Muscle layer of colon (tissue), 2 donors: ENCODE measurements around the gene TTC9B.

Source experiments
- H3K27ac ChIP-seq: one replicate; pipeline ENCODE4 v1.7.0; 2013; ENCODE audit warnings: low read depth, mild to moderate bottlenecking, low read length, moderate library complexity
- H3K27me3 ChIP-seq, 2 donors: one replicate each; pipeline ENCODE4 v1.7.0; 2013; ENCODE audit warnings: low read length in 2 of 2, mild to moderate bottlenecking in 2 of 2; ENCODE audit not compliant: insufficient read depth in 2 of 2, control insufficient read depth in 1 of 2
- H3K36me3 ChIP-seq: one replicate; pipeline ENCODE4 v1.7.0; 2013; ENCODE audit warnings: mild to moderate bottlenecking, low read length; ENCODE audit not compliant: insufficient read depth
- H3K4me1 ChIP-seq: one replicate; pipeline ENCODE4 v1.7.0; 2013; ENCODE audit warnings: mild to moderate bottlenecking, low read length; ENCODE audit not compliant: insufficient read depth
- H3K4me3 ChIP-seq, 2 donors: one replicate each; pipeline ENCODE4 v1.7.0; 2013; ENCODE audit warnings: low read length in 2 of 2, low read depth in 1 of 2, mild to moderate bottlenecking in 1 of 2, moderate library complexity in 1 of 2
- H3K9ac ChIP-seq: one replicate; pipeline ENCODE4 v1.7.0; 2013; ENCODE audit warnings: low read length
- H3K9me3 ChIP-seq: one replicate; pipeline ENCODE4 v1.7.0; 2013; ENCODE audit warnings: mild to moderate bottlenecking, low read length
- donor health status: abdominal sarcoma.
- donor health status: Adenocarcinoma of cecum.

TTC9B gene

DNA sequence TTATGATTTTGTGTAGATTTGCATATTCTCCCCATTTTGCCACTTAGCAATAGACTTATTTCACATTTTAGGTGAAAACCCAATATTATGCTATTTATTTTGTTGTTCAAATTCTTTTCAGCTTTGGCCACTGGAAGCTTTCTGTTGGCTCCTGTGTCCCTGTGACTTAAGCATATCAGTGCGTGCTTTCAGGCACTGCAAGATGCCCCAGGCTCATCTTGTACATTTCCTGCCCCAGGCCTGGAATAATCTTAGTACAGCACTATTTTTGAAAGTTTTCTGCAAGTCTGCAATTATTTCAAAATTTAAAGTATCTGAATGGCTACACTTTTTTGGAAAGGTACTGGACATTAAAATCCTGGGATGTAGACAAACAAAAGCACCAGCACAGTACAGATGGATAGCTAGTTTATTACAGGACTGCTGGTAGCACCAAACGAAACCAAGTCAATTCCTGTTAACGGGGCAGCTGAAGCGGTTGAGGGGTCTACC, 11.8 kb upstream of the TTC9B start:
- Histone ChIP-seq H3K4me3 (no peak overlapping the region), H3K27me3 (peaks cover 8 to 19% of the 10 kb centered on the region in 2 donors), H3K36me3 (peaks cover 11% of the 10 kb centered on the region), H3K9ac (no peak overlapping the region), H3K27ac (no peak overlapping the region), H3K9me3 (no peaks in the 10 kb centered on the region), H3K4me1 (peaks cover 11% of the 10 kb centered on the region)

DNA sequence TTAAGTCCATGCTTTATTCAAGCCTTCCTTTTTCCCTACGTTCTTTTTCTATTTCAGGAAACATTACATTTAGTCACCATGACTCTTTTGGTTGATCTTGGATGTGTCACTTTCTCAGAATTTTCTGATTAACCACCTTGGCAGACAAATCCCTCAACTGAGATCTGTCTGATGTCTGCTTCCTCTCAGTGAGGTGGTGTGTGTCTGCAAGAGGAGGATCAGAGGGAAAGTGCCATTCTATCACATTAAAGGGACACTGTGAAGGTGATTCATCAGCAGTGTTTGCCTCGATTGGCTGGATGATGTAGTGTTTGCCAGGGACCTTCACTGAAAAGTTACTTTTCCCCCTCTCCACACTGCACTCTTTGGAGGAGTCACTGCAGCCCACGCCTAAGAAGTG, 11.3 kb upstream of the TTC9B start:
- no peak overlapping the region for H3K9ac ChIP-seq
- peaks cover 6% of the 10 kb centered on the region for H3K36me3 ChIP-seq
- peaks cover 13 to 24% of the 10 kb centered on the region in 2 donors for H3K27me3 ChIP-seq
- H3K9me3 ChIP-seq, result no peaks in the 10 kb centered on the region
- H3K4me3 ChIP-seq, result no peak overlapping the region
- no peak overlapping the region for H3K27ac ChIP-seq
- H3K4me1 ChIP-seq, result peaks cover 11% of the 10 kb centered on the region

DNA sequence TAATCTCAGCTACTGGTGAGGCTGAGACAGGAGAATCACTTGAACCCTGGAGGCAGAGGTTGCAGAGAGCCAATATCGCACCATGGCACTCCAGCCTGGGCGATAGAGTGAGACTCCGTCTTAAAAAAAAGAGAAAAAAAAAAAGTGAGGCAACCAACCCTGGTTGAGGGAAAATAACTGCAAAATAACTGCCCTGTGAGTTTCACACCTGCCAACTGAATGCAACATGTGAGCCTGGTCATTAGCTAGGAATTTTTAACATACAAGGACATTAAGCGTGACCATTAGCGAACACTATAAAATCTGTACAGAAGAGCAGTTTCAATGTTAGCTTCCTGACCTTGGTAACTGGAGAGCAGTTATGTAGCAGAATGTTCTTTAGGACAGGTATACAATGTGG, 10.7 kb upstream of the TTC9B start:
- Histone ChIP-seq H3K27me3 (peaks cover 19 to 29% of the 10 kb centered on the region in 2 donors), H3K9ac (no peak overlapping the region), H3K36me3 (no peaks in the 10 kb centered on the region), H3K9me3 (no peaks in the 10 kb centered on the region), H3K4me3 (no peak overlapping the region), H3K27ac (no peak overlapping the region), H3K4me1 (peaks cover 11% of the 10 kb centered on the region)

DNA sequence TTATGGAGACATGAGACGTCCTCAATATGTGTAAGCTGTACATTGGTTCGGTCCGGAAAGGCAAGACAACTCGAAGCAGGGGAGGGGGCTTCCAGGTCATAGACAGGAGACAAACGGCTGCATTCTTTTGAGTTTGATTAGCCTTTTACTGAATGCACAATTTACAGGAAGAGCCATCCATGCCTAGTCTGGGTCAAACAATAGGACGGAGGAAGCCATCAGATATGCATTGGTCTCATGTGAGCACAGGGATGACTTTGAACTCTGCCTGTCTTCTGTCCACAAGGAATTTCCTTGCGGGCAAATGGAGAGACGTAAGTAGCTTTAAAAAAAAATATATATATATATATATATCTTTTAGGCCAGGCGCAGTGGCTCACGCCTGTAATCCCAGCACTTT, 10.2 kb upstream of the TTC9B start:
- Histone ChIP-seq H3K27me3 (peaks cover 24 to 35% of the 10 kb centered on the region in 2 donors), H3K36me3 (no peaks in the 10 kb centered on the region), H3K9ac (no peak overlapping the region), H3K4me1 (peaks cover 11% of the 10 kb centered on the region), H3K4me3 (no peak overlapping the region), H3K9me3 (no peaks in the 10 kb centered on the region), H3K27ac (no peak overlapping the region)

DNA sequence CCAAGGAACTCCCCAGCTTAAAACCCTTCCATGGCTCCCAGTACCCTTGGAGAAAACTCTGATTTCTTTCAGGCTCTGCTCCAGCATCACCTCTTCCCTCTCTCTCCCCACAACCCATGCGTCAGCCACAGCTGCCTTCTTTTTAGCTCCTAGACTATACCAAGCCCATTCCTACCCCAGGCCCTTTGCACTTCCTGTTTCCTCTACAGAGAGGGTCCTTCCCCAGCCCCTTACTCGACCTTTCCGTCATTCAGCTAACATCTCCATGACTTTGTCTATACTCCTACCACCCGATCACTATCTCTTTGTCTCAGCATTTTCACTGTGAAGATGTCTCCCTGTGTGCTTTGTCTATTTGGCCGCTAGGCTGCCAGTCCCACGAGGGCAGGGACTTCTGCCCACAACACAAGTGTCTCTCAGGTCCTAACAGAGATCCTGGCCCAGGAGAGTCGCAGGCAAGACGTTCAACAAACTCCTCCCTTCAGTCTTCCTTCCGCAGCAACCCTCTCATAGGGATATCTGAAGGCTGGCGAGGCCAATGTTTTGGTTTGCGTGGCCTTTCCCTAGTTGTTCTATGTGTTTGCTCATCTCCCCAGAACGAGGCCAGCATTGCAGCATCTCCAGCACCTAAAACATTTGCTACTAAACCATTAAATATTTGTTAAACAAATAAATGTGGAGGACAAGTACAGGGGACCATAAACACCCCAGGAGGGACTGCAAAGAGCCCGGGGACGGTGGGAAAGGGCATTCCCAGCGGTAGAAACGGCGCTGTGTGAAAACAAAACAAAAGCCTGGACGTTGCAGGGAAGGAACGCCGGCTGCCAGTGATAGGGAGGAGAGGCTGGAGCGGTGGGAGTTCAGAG, 7.5 kb upstream of the TTC9B start:
- Histone ChIP-seq H3K27ac (peak overlapping the region; percentile 38), H3K27me3 (peaks cover 26 to 52% of the 10 kb centered on the region in 2 donors), H3K4me3 (peak overlapping the region; percentile 27 to 59), H3K9me3 (no peaks in the 10 kb centered on the region), H3K4me1 (peaks cover 11% of the 10 kb centered on the region), H3K36me3 (no peaks in the 10 kb centered on the region), H3K9ac (no peak overlapping the region)

DNA sequence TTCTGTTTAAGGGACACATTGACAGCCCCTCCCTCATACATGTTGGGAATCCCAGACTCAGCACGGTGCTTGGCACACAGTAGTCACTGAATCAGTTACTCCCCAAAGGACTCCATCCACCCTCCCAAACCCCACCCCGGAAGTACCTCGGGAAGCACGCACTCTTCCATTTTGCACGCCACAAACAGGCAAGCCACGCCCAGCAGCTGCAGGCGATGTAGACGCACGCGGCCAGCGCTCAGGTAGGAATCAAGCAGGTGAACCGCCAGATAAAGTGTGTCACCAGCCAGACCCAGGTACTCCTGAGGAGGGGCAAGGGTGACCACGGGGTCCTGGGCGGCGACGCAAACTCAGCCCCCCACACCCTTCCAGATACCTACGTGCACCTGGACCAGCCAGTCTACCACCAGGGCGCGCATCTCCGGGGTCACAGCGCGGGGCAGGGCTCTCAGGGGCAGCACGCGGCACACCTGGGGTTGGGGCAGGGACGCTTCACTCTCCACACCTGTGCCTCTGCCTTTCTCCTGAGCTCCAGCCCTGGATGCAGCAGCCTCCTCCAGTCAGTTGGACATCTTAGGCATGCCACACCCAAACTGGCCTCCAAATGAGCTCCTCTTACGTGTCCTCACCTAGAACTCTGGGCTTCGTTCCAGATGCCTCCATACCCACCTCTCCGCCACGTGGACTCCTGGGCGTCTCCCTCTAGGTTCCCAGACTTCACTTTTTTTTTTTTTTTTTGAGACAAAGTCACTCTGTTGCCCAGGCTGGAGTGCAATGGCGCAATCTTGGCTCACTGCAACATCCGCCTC, 6.4 kb upstream of the TTC9B start:
- H3K36me3 ChIP-seq, result no peaks in the 10 kb centered on the region
- no peaks in the 10 kb centered on the region for H3K9me3 ChIP-seq
- no peak overlapping the region for H3K9ac ChIP-seq
- H3K27ac ChIP-seq, result no peak overlapping the region
- H3K4me3 ChIP-seq, result no peak overlapping the region
- H3K4me1 ChIP-seq, result peaks cover 11% of the 10 kb centered on the region
- peaks cover 26 to 63% of the 10 kb centered on the region in 2 donors for H3K27me3 ChIP-seq

DNA sequence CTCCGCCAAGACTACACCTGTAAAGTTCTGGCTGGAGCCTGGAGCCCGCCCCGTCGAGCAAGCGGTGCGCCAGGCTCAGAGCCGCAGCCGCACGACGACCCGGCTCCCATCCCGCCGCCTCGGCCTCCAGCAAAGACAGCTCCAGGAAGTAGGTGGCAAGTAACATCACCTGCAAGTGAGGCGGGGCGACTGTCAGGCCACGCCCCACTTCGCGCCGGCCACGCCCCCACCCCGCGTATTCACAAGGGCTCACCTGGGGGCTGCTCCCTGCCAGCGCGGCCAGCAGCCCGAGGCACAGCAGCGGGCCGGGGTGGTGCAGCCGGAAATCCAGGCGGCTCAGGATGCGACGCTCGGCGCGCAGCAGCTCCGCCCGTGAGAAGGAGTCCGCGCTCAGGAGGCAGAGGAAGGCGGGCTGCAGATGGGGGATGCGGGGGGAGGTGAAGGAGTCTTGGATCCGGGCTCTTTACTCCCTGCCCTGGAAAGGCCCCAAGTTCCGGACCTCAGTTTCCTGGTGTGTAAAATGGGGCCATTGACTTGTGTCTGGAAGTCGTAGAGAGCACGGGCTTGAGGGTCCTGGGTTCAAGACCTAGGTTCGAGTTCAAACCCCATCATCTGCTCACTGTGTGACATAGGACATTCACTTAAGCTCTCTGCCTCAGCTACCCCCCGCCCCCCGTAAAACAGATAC, 5.1 kb upstream of the TTC9B start:
- Histone ChIP-seq H3K9ac (no peak overlapping the region), H3K4me3 (no peak overlapping the region), H3K27me3 (peaks cover 33 to 76% of the 10 kb centered on the region in 2 donors), H3K36me3 (no peaks in the 10 kb centered on the region), H3K27ac (no peak overlapping the region), H3K9me3 (no peaks in the 10 kb centered on the region), H3K4me1 (peaks cover 11% of the 10 kb centered on the region)

DNA sequence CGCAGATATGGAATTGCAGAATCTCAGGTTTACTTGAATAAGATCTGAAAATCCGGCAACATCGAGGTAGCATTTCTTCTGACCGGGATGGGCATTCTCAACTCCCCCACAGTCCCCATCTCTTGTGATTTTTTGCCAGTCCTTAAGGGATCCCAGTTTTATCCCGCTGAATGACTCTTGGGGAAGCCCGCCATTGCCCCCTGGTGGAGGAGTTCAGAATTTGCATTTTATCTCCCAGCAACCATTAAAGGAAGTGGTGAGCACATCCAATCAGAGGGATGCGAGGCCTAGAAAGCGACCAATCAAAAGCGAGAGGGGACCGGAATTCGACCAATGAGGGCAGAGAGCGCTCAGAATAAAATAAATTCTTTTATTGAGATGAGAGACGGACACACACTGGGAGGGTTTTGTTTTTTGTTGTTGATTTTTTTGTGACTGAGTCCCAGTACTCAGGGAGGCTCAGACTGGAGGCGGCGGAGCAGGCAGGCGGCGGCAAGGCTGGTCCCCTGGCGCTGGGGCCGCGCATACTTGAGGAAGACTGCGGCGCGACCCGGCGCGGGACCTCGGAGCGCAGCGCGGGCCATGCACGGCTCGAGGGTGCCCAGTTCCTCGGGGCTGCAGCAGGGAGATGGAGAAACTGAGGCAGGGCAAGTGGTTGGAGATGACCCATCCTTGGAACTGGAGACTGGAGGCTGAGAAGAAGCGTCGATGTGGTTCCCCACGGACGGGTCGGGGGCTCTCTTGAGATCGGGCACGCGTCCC, 3.9 kb upstream of the TTC9B start:
- Histone ChIP-seq H3K36me3 (no peaks in the 10 kb centered on the region), H3K9me3 (no peaks in the 10 kb centered on the region), H3K9ac (no peak overlapping the region), H3K27ac (no peak overlapping the region), H3K4me1 (peaks cover 11% of the 10 kb centered on the region), H3K4me3 (no peak overlapping the region), H3K27me3 (peaks cover 41 to 88% of the 10 kb centered on the region in 2 donors)

DNA sequence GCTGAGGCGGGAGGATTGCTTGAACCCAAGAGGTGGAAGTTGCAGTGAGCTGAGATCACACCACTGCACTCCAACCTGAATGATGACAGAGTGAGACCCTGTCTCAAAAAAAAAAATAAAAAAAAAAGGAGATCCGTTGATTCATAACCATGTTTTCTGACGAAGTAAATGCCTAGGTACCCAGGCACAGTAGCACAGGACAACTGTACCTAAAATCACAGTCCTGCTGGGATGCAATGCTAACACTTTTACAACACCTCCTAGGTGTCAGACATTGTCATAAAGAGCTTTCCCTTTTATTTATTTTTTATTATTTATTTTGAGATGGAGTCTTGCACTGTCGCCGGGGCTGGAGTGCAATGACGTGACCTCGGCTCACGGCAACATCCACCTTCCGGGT, 2.5 kb upstream of the TTC9B start:
- H3K27me3 ChIP-seq, result peaks cover 45 to 88% of the 10 kb centered on the region in 2 donors
- no peaks in the 10 kb centered on the region for H3K9me3 ChIP-seq
- no peak overlapping the region for H3K4me3 ChIP-seq
- no peak overlapping the region for H3K9ac ChIP-seq
- no peaks in the 10 kb centered on the region for H3K36me3 ChIP-seq
- peaks cover 2% of the 10 kb centered on the region for H3K4me1 ChIP-seq
- H3K27ac ChIP-seq, result no peak overlapping the region

DNA sequence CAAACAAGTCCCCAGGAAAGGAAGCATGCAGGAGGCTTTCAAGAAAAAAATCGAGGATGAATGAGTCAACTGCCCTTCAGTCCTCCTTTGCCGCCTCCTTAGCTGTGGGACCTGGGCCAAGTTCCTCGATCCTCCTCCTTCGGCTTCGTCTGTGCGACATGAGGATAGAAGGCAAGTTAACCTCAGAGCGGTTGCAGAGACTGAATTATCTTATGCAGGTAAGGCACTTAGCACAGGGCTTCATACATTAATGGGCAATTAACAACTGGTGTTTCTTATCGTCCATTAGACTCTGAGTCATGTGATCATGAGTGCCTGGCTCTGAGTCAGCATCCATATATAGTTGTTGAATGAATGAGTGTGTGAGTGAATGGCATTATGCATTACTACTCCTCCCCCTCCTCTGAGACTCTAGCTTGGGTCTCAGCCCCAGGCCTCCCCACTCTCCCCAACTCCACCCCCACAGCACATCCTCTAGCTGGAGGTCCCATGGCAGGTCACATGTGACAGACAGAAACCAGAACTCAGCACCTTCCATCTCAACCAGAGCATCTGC, 1.6 kb upstream of the TTC9B start:
- Histone ChIP-seq H3K27me3 (peaks cover 38 to 79% of the 10 kb centered on the region in 2 donors), H3K4me3 (no peak overlapping the region), H3K4me1 (no peaks in the 10 kb centered on the region), H3K9me3 (no peaks in the 10 kb centered on the region), H3K36me3 (no peaks in the 10 kb centered on the region), H3K9ac (no peak overlapping the region), H3K27ac (no peak overlapping the region)
